CD4-positive, alpha-beta T cell treated with Interleukin-1 beta for 1 hour (primary cell): ENCODE measurements around the gene ECSCR.
"Not testable (repeated sequence)": the region's sequence is repeated elsewhere in the genome, so short reads cannot be mapped to it uniquely, and the experiment has no call there.

ENCODE experiments used
- DNase-seq, 2 donors: peaks; one replicate each; pipeline ENCODE4 v3.0.0-alpha.2; 2020 to 2022

ECSCR gene

GRCh38 chr5:139410121-139410992 lies 52.2 kb downstream of the ECSCR start:
- no peak for DNase-seq

DNA sequence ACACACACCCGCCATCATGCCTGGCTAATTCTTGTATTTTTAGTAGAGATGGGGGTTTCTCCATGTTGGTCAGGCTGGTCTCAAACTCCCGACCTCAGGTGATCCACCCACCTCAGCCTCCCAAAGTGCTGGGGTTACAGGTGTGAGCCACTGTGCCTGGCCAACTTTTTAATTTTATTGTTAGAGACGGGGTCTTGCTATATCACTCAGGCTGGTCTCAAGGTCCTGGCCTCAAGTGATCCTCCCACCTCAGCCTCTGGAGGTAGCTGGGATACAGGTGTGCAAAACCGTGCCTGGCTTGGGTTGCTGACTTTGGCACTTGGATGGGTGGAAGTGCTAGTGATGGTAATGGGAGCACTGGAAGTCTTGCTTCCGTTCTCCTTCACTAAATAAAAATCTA lies 53.4 kb downstream of the ECSCR start:
- DNase-seq = not testable (repeated sequence)

- DNase-seq = no peak
Observed at GRCh38 chr5:139408191-139408590, 54.4 kb downstream of the ECSCR start.

- no peak for DNase-seq
Observed at GRCh38 chr5:139407517-139407916, 55.0 kb downstream of the ECSCR start.

GRCh38 chr5:139406963-139407362 lies 55.6 kb downstream of the ECSCR start:
- DNase-seq = no peak

- DNase-seq = no peak
Observed at GRCh38 chr5:139404484-139404840, 58.1 kb downstream of the ECSCR start.

GRCh38 chr5:139403787-139404483 lies 58.6 kb downstream of the ECSCR start, which contains the start of gene SPATA24:
Gene SPATA24, minus strand, starts transcription at chr5:139404089. Its CDS starts 29 bp downstream, at chr5:139404060.
- DNase-seq = peak; percentile 97 to 98

DNA sequence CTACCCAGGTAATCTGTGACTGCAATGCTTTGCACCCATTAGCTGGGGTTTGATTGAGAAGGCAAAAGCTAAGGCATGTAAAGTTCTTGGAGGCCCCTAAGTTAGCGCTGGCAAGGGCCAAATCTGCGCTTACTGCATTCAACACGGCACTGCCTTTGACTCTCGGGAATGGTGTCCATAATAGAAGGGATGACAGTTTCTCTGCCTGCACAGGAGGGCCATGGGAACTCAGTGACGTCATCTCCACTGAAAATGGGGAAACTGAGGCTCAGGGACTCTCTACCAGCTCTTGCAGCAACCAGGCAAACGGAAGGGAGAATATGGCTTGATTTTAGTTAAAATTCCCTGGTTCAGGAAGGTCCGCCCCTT lies 59.1 kb downstream of the ECSCR start:
- DNase-seq = no peak

DNA sequence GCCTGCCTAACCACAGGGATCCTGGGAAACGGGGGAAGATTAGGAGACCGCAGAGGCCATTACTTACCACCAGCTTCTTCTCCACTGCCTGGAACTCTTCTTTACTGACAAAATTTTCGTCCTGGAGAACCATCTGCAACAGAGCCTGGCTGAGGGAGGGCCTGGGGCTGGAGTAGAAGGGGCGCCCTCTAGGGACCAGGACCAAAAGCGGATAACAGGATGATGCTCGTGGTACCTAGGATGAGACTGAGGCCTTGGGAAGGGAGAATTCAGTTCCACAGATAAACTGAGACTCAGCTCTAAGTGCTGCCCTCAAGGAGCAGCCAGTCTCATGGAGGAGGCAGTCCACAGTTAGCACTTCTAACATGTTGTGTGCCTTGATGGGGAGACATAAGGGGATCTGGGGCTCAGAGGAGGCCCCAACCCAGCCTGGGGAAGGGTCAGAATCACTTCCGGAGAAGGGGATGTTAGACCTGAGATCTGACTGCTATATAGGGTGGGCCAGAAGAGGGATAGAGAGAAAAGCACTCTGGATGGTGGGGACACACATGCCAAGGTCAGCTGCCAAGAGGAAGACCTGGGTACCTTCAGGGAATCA lies 59.9 kb downstream of the ECSCR start:
- peak; percentile 14 to 27 for DNase-seq

DNA sequence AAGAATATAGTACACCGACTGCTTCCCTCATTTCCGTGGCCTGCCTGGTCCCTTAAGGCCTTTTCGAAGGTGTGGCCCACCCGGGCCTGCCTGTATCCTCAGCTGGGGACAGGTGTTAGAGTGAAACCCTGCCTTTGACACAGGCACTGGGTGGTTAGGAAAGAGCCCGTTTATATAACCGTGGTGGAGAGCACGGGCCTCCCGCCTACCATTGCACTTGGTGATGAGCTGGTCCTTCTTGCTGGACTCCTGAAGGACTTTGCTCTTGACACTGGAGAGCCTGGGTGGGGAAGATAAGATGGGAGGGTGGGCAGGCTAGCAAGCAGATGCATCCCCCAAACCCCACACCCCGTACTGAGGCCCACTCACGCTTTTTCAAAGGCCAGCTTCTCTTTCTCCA lies 61.0 kb downstream of the ECSCR start:
- DNase-seq = no peak

DNA sequence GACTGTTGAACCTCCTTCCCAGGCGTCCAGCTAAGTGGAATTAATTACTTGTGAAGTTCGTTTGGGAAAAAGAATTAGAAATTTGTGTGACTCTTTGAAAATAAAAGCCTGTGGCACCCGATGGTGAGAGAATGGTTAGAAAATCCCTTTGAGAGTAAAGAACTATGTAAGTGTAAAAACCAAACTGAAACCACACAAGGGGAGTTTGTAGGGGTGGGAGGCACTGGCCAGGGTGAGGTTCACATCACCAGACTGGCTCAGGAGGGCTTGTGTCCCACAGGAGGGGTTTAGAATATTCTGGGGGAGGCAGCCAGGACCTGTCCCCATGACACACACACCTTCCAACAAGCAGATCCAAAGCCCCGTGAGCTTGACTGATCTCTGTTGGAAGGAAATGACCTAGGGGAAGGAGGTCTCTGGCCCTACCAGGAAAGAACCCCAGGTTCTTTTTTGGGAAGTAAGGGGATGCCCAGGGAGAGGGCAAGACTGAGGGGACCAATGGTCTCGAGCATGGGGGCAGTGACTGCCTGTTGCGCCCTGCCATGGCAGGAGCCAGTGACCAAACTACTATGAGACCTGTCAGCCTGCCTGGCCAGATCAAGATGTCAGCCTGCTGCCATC lies 62.9 kb downstream of the ECSCR start:
- no peak for DNase-seq
